Neural progenitor cell (in vitro differentiated cells): ENCODE results near the gene SYT7.

Experiments used
- EZH2 ChIP-seq: fragments of 200-600 bp; sonication (generic); IDR thresholded peaks from 2 replicates; pipeline ENCODE4 v1.6.1; 2017; ENCODE audit warnings: antibody characterized with exemption, mild to moderate bottlenecking, moderate library complexity
- TF ChIP-seq, protein P1 (sequence below): fragments of 200-600 bp; sonication (generic); IDR thresholded peaks from 2 replicates; pipeline ENCODE4 v1.5.1; 2017; ENCODE audit warnings: antibody characterized with exemption, mild to moderate bottlenecking

DNA sequence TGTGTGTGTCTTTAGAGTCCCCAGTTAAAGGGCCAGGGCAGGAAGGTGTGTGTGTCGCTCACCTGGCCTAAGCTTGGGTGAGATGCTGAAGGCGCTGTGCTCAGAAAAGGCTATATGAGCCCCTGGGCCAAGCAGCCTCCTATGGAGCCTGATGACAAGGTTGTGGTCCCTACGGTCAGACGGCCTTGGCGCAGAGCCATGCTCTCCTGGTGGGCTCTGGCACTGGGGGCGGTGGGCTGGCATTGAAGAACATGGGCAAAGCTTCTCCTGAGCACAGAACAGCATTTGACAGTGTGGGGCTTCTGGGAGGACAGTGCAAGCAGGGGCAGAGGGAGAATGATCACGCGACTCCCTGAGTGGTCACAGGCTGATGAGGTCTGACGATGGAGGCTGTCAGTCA, 83.0 kb downstream of the SYT7 start:
- TF ChIP-seq EZH2: no peak
- TF ChIP-seq, protein P1, sequence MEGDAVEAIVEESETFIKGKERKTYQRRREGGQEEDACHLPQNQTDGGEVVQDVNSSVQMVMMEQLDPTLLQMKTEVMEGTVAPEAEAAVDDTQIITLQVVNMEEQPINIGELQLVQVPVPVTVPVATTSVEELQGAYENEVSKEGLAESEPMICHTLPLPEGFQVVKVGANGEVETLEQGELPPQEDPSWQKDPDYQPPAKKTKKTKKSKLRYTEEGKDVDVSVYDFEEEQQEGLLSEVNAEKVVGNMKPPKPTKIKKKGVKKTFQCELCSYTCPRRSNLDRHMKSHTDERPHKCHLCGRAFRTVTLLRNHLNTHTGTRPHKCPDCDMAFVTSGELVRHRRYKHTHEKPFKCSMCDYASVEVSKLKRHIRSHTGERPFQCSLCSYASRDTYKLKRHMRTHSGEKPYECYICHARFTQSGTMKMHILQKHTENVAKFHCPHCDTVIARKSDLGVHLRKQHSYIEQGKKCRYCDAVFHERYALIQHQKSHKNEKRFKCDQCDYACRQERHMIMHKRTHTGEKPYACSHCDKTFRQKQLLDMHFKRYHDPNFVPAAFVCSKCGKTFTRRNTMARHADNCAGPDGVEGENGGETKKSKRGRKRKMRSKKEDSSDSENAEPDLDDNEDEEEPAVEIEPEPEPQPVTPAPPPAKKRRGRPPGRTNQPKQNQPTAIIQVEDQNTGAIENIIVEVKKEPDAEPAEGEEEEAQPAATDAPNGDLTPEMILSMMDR: no peak
